Astrocyte of the cerebellum (primary cell): Measurements from ENCODE around the gene LAMC3.

ENCODE experiments used
- DNase-seq: peaks from one replicate; pipeline ENCODE4 v3.0.0-alpha.2; 2011; ENCODE audit warnings: low read depth
- H3K4me3 ChIP-seq: 2 replicates; pipeline ENCODE4 v1.5.1; 2011; ENCODE audit warnings: mild to moderate bottlenecking, low read depth, low read length, moderate library complexity
- CTCF ChIP-seq: IDR thresholded peaks from 2 replicates; pipeline ENCODE4 v1.5.1; 2012; ENCODE audit warnings: low read length, low read depth, moderate library complexity, mild to moderate bottlenecking; ENCODE audit errors: missing control alignments
- in situ Hi-C: cut with HindIII; loops from 2 replicates; pipeline ENCODE4 v1.10.0; 2017; ENCODE audit warnings: low sequenced_read_pairs

Gene LAMC3

DNA sequence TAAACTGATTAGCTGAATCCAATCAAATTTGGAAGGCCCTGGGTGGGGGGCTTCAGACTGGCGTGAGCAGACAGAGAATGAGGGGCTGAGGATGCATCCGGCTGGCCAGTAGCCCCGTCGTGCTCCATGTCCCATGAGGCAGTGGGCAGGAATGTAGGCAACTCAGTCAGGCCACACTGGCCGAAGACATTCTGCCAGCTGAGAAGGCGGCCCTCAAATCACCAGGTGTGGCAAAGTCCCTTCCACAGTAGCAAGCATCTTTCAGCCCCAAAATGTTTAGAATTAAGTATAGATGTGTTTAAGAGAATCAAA lies 25.7 kb upstream of the LAMC3 start:
- TF ChIP-seq CTCF, result no peak
- DNase-seq, result no peak
- in situ Hi-C loops, result no loop called here
- no peak overlapping the region for H3K4me3 ChIP-seq

DNA sequence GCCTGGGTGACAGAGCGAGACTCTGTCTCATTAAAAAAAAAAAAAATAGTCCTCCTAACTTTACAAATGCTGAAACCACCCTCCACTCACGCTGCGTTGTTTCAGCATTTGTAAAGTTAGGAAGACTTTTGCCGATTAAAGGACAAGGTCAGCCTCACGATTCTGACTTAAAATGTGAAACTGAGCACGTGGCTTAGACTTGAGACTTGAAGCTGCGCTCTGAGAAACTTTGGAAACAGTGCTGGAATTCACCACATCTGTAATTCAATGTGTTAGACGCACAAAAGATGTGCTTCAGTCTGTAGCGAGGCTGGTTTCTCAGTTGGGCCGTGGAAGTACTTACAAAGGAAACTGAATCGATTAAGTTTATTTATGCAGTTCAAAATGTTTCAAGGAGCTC lies 25.0 kb upstream of the LAMC3 start:
- no peak overlapping the region for H3K4me3 ChIP-seq
- DNase-seq, result no peak
- in situ Hi-C loops, result no loop called here
- no peak for TF ChIP-seq CTCF

DNA sequence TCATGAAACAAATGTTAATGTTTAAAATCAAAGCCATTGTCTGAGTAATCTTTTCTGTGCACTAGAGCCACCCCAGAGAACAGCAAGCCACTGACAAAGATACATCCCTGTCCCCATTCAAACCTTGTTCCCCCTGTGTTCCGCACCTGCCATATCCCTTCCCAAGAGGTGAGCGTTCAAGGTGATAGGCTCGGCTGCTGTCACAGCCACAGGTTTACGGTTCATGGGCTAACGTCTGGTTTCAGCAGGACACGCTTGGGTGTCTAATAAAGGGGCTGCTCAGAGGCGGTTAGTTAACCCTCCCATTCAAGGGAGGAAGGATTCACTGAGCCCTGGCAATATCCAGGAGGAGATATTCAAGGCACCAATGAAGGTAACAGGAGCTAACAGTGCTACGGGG lies 24.5 kb upstream of the LAMC3 start:
- in situ Hi-C loops, result no loop called here
- no peak for DNase-seq
- no peak overlapping the region for H3K4me3 ChIP-seq
- TF ChIP-seq CTCF, result no peak

DNA sequence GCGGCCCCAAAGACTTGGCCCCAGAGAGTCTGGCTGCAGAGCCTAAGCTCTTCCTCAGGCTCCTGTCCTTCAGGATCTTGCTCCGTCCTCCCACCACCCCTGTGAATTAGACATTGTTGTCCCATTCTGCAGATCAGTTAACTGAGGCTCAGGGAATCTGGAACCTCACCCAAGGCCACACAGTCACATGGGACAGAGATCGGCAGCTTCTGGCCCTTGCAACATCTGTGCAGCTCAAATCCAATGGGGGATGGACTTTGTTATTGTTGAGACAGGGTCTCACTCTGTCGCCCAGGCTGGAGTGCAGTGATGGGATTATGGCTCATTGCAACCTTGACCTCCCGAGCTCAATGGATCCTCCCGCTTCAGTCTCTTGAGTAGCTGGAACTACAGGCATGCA lies 23.9 kb upstream of the LAMC3 start:
- in situ Hi-C loops, result no loop called here
- no peak for TF ChIP-seq CTCF
- no peak overlapping the region for H3K4me3 ChIP-seq
- no peak for DNase-seq

DNA sequence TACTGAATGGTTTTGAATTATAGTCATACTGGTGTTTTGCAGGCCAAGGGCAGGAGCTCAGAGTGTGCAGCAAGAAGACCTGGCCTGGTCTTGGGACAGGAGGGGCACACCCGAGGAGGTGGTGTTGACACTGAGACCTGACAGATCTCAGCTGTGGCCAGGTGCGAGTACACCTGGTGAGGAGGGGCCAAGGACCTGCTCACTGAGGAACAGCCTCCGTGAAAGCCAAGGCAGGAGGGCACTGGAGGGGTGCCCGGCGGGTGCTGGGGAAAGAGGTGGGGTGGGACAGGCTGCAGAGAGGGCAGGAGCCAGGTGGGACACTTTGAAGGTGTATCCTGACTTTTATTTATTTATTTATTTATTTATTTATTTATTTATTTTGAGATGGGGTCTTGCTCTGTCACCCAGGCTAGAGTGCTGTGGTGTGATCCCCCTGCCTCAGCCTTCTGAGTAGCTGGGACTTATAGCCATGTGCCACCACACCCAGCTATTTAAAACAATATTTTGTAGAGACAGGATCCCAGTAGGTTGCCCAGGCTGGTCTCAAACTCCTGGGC lies 23.3 kb upstream of the LAMC3 start:
- H3K4me3 ChIP-seq, result no peak overlapping the region
- no peak for DNase-seq
- no peak for TF ChIP-seq CTCF
- in situ Hi-C loops, result no loop called here

DNA sequence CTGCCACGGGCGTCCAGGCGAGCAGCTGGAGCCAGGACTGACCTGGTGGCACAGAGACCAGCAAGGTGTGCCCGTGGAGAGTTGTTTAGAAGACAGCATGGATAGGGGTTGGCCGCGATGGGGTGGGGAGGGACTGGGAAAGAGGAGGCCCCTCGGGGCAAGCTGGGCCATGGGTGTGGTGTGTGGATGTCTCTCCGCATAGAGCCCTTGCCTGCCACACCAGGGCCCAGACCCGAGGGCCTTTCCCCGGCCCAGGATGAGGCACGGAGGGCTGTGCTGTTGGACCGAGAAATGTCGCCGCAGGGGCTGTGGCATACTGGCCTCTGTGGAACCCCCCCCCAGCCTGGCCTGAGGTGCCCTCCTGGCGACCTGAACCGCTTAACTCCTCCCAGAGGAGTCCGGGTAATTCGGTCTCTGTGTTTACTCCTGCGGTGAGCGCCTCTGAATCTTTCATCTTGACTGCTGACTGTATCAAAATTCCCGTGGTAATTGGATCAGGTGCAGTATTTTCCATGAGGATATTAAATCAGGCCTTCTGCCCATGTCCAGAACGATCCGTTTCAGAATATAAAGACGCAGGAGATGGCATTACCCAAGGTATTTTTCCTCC lies 22.5 kb upstream of the LAMC3 start:
- in situ Hi-C loops, result no loop called here
- DNase-seq, result no peak
- H3K4me3 ChIP-seq, result no peak overlapping the region
- TF ChIP-seq CTCF, result no peak
